Natural killer cell (primary cell): Measurements from ENCODE around the gene PTP4A1. TPM values are rescaled to one million over a fixed set of nuclear protein-coding genes. Genes with fewer than 3 reads are reported as not detected.

Experiments
- ATAC-seq, 3 donors: fragments of 150-1000 bp in 2 of 3; fragments of 200-7000 bp in 1 of 3; cut with Tn5 transposase; 1 replicate in 1 of 3; 2 replicates in 2 of 3; pipeline ENCODE4 v1.10.0; 2021; ENCODE audit warnings: mild to moderate bottlenecking in 2 of 3, moderate library complexity in 2 of 3
- DNase-seq, 2 donors: peaks; one replicate each; pipeline versions ENCODE4 v3.0.0 to v3.0.0-alpha.2; 2013 to 2021; ENCODE audit warnings: mixed read lengths in 1 of 2
- H3K27ac ChIP-seq: one replicate; pipeline ENCODE4 v1.5.1; 2013; ENCODE audit warnings: mild to moderate bottlenecking, low read length
- H3K27me3 ChIP-seq: one replicate; pipeline ENCODE4 v1.6.1; 2013; ENCODE audit warnings: low read length; ENCODE audit not compliant: control insufficient read depth, insufficient read depth
- H3K36me3 ChIP-seq: one replicate; pipeline ENCODE4 v1.6.1; 2013; ENCODE audit warnings: low read length; ENCODE audit not compliant: control insufficient read depth, insufficient read depth
- H3K4me1 ChIP-seq: one replicate; pipeline ENCODE4 v1.6.1; 2013; ENCODE audit warnings: low read length; ENCODE audit not compliant: control insufficient read depth, insufficient read depth
- H3K4me3 ChIP-seq: one replicate; pipeline ENCODE4 v1.5.1; 2013; ENCODE audit warnings: low read length
- H3K9me3 ChIP-seq: one replicate; pipeline ENCODE4 v1.6.1; 2013; ENCODE audit warnings: low read length; ENCODE audit not compliant: control insufficient read depth, insufficient read depth
- H3K27ac Mint-ChIP-seq, 2 donors: one replicate each; pipeline ENCODE4 v1.8.0; 2022; ENCODE audit warnings: mild to moderate bottlenecking in 2 of 2, mixed read lengths in 2 of 2, moderate library complexity in 1 of 2
- H3K27me3 Mint-ChIP-seq, 2 donors: one replicate each; pipeline ENCODE4 v1.8.0; 2022; ENCODE audit warnings: low read depth in 2 of 2, mixed read lengths in 2 of 2
- H3K36me3 Mint-ChIP-seq: one replicate; pipeline ENCODE4 v1.8.0; 2022; ENCODE audit warnings: mixed read lengths
- H3K4me1 Mint-ChIP-seq, 2 donors: one replicate each; pipeline ENCODE4 v1.8.0; 2022; ENCODE audit warnings: mixed read lengths in 2 of 2
- H3K4me3 Mint-ChIP-seq: one replicate; pipeline ENCODE4 v1.8.0; 2022; ENCODE audit warnings: mild to moderate bottlenecking, moderate library complexity, mixed read lengths
- H3K9me3 Mint-ChIP-seq, 2 donors: one replicate each; pipeline ENCODE4 v1.8.0; 2022; ENCODE audit warnings: mixed read lengths in 2 of 2
- WGBS: methylation state at CpG from one replicate; pipeline ENCODE4 v1.1.7; 2013; ENCODE audit warnings: missing lambda C conversion rate; ENCODE audit not compliant: insufficient coverage; 5-methylcytosine and 5-hydroxymethylcytosine counted together
- intact Hi-C: fragments of 100-400 bp; cut with micrococcal nuclease; formaldehyde crosslinking; loops from one replicate; pipeline ENCODE4 v1.14.2; 2022
- total RNA-seq, 4 donors: library from RNA; stranded (reverse); fragments of 120-200 nt in 1 of 4; gene quantifications; one replicate each; pipeline versions ENCODE4 v1.2.3 to v1.2.4, GENCODE V29; 2013 to 2022
- TF ChIP-seq, protein P1 (sequence below): fragments of 200-600 bp; IDR thresholded peaks from one replicate; pipeline ENCODE4 v1.8.0; 2022; ENCODE audit warnings: antibody characterized with exemption

Gene PTP4A1
- total RNA-seq, 3 donors from 2014 or later (not counting 1 experiment from before 2014, with no cell fraction given), result 113 to 185 (median 130) TPM

DNA sequence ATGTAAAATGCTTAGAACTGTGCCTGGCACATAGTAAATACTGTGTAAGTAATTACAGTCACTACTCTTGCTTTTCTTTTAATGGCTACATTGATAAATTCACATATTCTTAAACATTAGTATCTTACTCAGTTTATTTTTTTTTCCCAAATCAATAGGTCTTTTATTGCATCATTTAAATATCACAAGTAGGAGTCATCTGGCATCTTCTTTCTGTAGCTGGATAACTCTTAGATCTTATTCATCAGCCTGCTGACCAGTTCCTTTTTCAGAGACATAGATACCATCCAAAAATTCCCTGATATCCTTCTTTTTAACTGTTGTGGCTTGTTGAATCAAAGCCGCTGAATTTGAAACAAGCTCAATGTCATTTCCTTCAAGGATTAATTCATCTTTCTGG is 43.3 kb downstream of the PTP4A1 start:
- Histone ChIP-seq H3K27ac (no peak overlapping the region), H3K9me3 (no peaks in the 10 kb centered on the region), H3K4me1 (no peaks in the 10 kb centered on the region), H3K27me3 (no peaks in the 10 kb centered on the region), H3K4me3 (no peak overlapping the region), H3K36me3 (no peaks in the 10 kb centered on the region)
- intact Hi-C loops, result no loop called here
- ATAC-seq, result no peak
- H3K4me3 Mint-ChIP-seq, result no peak overlapping the region
- no peaks in the 10 kb centered on the region for H3K4me1 Mint-ChIP-seq
- 93% methylated on average over 1 of the region's 1 CpG for WGBS
- DNase-seq, result no peak
- H3K9me3 Mint-ChIP-seq, result no peaks in the 10 kb centered on the region
- no peak overlapping the region for H3K27ac Mint-ChIP-seq
- H3K27me3 Mint-ChIP-seq, result peaks cover 36 to 40% of the 10 kb centered on the region in 2 donors
- H3K36me3 Mint-ChIP-seq, result no peaks in the 10 kb centered on the region
- TF ChIP-seq, protein P1, sequence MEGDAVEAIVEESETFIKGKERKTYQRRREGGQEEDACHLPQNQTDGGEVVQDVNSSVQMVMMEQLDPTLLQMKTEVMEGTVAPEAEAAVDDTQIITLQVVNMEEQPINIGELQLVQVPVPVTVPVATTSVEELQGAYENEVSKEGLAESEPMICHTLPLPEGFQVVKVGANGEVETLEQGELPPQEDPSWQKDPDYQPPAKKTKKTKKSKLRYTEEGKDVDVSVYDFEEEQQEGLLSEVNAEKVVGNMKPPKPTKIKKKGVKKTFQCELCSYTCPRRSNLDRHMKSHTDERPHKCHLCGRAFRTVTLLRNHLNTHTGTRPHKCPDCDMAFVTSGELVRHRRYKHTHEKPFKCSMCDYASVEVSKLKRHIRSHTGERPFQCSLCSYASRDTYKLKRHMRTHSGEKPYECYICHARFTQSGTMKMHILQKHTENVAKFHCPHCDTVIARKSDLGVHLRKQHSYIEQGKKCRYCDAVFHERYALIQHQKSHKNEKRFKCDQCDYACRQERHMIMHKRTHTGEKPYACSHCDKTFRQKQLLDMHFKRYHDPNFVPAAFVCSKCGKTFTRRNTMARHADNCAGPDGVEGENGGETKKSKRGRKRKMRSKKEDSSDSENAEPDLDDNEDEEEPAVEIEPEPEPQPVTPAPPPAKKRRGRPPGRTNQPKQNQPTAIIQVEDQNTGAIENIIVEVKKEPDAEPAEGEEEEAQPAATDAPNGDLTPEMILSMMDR, result no peak

Other genes with a start within 250 kb of the PTP4A1 start
- 10 to 100 TPM; 80.2 to 84.4 (median 84.0) TPM for gene PHF3, start 63.3 kb downstream of the PTP4A1 start, total RNA-seq